ENCODE measurements around the gene CYTH2. TPM values are rescaled to one million over a fixed set of nuclear protein-coding genes. Genes with fewer than 3 reads are reported as not detected.

CYTH2 gene
- total RNA-seq, 1 donor from 2014 or later: 139 TPM

DNA sequence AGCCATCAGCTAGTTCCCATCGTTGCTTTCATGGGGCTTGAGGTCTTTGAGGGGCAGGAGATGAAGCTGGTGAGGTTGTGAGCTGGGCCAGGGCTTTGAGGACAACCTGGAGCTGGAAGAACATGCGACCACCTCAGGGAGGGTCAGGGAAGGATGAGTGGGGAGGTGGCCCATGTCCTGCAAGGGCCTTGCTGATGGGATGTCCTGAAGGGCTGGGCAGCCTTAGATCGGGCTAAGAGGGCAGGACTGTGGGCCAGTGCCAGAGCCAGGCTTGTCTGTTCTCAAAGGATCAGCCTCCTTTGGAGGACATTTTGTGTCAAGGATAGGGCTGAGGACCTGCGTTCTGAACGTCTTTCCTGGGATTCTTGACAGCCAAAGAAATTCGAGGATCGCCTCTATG is 10.5 kb downstream of the CYTH2 start:
- Mint-ChIP-seq H3K27me3 (no peaks in the 10 kb centered on the region), H3K4me1 (ENCODE audit: unreplicated experiment) (peaks cover 5% of the 10 kb centered on the region), H3K4me3 (no peak overlapping the region), H3K27ac (peak overlapping the region; percentile 83), H3K9me3 (no peaks in the 10 kb centered on the region), H3K36me3 (peaks cover 20% of the 10 kb centered on the region)
- TF ChIP-seq, protein P1, sequence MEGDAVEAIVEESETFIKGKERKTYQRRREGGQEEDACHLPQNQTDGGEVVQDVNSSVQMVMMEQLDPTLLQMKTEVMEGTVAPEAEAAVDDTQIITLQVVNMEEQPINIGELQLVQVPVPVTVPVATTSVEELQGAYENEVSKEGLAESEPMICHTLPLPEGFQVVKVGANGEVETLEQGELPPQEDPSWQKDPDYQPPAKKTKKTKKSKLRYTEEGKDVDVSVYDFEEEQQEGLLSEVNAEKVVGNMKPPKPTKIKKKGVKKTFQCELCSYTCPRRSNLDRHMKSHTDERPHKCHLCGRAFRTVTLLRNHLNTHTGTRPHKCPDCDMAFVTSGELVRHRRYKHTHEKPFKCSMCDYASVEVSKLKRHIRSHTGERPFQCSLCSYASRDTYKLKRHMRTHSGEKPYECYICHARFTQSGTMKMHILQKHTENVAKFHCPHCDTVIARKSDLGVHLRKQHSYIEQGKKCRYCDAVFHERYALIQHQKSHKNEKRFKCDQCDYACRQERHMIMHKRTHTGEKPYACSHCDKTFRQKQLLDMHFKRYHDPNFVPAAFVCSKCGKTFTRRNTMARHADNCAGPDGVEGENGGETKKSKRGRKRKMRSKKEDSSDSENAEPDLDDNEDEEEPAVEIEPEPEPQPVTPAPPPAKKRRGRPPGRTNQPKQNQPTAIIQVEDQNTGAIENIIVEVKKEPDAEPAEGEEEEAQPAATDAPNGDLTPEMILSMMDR (conservative IDR thresholded peaks at IDR 0.05): no peak
- no peak for DNase-seq (ENCODE audit: extremely low spot score, unreplicated experiment)

DNA sequence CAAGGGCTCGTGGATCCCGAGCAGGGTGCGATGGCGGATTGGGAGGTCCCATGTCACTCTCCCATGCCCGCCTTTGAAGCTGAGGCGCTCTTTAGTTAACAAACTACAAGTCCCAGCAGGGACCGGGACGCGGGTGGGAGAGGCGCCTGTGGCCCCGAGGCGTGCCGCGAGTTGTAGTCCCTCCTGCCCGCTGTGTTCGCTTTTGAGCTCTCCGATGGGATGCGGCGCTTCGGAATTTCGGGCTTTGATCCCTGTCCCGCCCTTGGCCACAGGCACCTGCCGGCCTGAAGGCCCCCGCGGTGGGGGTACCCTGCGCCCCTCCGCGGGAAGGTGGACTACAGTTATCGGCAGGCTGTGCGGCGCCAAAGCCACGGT is 11.0 kb downstream of the CYTH2 start:
- DNase-seq (ENCODE audit: extremely low spot score, unreplicated experiment): no peak
- TF ChIP-seq, protein P1 (conservative IDR thresholded peaks at IDR 0.05): no peak
- Mint-ChIP-seq H3K9me3 (no peaks in the 10 kb centered on the region), H3K27me3 (no peaks in the 10 kb centered on the region), H3K4me3 (no peak overlapping the region), H3K36me3 (peaks cover 18% of the 10 kb centered on the region), H3K4me1 (ENCODE audit: unreplicated experiment) (peaks cover 5% of the 10 kb centered on the region), H3K27ac (no peak overlapping the region)

DNA sequence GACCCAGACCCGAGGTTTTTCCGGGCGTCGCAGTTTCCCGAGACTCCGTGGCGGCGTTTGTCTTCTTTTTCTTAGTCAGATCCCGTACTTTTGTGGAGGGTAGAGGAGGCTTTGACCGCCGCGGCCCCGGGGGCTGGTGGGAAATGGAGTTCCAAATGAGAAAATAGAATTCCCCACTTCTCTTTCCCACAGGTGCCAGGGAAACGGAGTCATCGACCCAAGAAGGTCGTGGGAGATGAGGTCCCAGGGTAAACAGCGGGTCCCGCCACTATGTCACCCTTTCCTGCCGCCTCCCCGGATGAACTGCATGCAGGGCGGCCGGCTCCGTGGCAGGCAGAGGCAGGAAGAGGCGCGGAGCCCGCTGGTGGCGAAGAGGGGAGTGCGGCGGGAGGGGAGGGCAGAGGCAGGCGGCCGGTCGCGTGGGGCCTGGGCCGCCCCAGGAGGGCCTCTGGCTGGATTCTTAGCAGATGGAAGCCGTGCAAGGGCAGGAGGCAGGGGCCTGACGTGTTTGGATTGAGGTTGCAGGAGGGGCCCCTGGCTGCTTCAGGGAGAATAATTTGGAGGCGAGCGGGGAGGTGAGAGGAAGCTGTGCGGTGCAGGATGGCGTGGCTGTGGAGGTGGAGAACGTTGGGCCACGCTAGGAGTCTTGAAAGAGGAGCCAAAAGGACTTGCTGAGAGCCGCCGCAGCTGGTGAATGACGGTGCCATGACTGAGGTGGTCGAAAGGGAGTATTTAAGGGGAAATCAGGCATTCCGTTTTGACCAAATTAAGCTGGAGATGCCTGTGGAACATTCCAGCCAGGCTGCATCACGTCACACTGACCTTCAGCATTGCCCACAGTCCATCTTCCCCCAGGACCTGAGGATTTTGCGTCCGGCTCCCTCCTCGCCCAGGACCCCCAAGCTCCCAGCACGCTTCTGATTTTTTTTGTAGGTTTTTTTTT is 11.7 kb downstream of the CYTH2 start:
- Mint-ChIP-seq H3K9me3 (no peaks in the 10 kb centered on the region), H3K36me3 (peaks cover 12% of the 10 kb centered on the region), H3K4me3 (no peak overlapping the region), H3K27ac (peak overlapping the region; percentile 58), H3K27me3 (no peaks in the 10 kb centered on the region), H3K4me1 (ENCODE audit: unreplicated experiment) (peaks cover 5% of the 10 kb centered on the region)
- DNase-seq (ENCODE audit: extremely low spot score, unreplicated experiment): no peak
- TF ChIP-seq, protein P1 (conservative IDR thresholded peaks at IDR 0.05): no peak

DNA sequence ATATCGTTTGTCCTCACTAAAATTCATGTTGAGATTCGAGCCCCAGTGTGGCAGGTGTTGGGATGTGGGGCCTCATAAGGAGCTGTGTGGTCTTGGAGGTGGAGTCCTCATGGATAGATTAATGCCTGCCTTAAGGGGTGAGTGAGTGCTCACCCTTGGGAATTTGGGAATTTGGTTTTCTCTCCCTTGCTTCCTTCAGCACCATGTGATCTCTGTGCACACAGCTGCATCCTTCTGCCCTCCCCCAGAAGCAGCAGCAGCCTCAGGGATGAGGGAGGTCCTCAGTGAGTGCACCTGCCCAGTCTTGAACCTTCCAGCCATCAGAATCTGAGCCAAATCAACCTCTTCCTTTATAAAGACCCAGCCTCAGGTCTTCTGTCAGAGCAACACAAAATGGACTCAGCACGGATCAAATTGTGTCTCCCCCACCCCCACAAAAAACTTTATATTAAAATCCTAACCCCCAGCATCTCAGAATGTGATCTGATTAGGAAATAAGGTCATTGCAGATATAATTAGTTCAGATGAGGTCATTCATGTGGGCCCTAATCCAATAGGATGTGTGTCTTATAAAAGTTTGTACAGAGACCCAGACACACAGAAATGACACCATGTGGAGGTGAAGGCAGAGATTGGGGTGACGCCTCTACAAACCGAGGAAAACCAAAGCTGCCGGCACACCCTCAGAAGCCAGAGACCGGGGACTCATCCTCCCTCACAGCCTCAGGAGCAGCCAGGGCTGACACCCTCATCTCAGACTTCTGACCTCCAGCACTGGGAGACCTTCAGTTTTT is 12.9 kb downstream of the CYTH2 start:
- TF ChIP-seq, protein P1 (conservative IDR thresholded peaks at IDR 0.05): no peak
- no peak for DNase-seq (ENCODE audit: extremely low spot score, unreplicated experiment)
- Mint-ChIP-seq H3K9me3 (no peaks in the 10 kb centered on the region), H3K36me3 (peaks cover 11% of the 10 kb centered on the region), H3K27ac (peak overlapping the region; percentile 39), H3K4me3 (no peak overlapping the region), H3K27me3 (no peaks in the 10 kb centered on the region), H3K4me1 (ENCODE audit: unreplicated experiment) (peaks cover 5% of the 10 kb centered on the region)

DNA sequence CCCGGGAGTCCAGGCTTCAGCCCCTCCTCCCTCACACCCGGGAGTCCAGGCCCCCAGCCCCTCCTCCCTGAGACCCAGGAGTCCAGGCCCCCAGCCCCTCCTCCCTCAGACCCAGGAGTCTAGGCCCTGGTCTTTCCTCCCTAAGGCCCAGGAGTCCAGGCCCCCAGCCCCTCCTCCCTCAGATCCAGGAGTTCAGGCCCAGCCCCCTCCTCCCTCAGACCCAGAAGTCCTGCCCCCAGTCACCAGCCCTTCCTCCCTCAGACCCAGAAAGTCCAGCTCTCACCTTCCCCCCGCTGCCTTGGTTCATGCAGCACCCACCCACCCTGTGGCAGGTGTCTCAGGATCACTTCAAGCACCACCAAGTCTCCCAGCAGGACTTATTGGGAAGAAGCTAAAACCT is 14.1 kb downstream of the CYTH2 start:
- TF ChIP-seq, protein P1 (conservative IDR thresholded peaks at IDR 0.05): no peak
- no peaks in the 10 kb centered on the region for H3K9me3 Mint-ChIP-seq
- H3K36me3 Mint-ChIP-seq: peaks cover 13% of the 10 kb centered on the region
- no peak for DNase-seq (ENCODE audit: extremely low spot score, unreplicated experiment)
- H3K4me3 Mint-ChIP-seq: no peak overlapping the region
- peaks cover 5% of the 10 kb centered on the region for H3K4me1 Mint-ChIP-seq (ENCODE audit: unreplicated experiment)
- H3K27me3 Mint-ChIP-seq: no peaks in the 10 kb centered on the region
- H3K27ac Mint-ChIP-seq: peak overlapping the region; percentile 83

All from type B pancreatic cell (in vitro differentiated cells).